Measurements from ENCODE around the gene NHSL2. TPM values are rescaled to one million over a fixed set of nuclear protein-coding genes. Genes with fewer than 3 reads are reported as not detected.

Gene NHSL2
- total and polyA plus RNA-seq, 4 donors: 1.4 to 9.9 (median 4.7) TPM

- 60 to 66% methylated on average over 6 of the region's 6 CpGs for WGBS, 2 donors
- peaks cover 0 to 36% (median 14%) of the 10 kb centered on the region in 5 donors for H3K4me1 ChIP-seq (ENCODE audit: control insufficient read depth in 5 of 5, insufficient read depth in 5 of 5, low read length in 5 of 5)
- no peak overlapping the region for H3K4me3 ChIP-seq
- no peak for TF ChIP-seq CTCF (IDR thresholded peaks at IDR 0.05; ENCODE audit: control extremely low read depth, extremely low read depth)
- DNase-seq (no peak), ATAC-seq (ENCODE audit: insufficient read depth, low FRiP score) (no peak)
- peaks cover 0 to 12% (median 9%) of the 10 kb centered on the region in 3 donors for H3K27me3 ChIP-seq (ENCODE audit: control insufficient read depth in 3 of 3, insufficient read depth in 3 of 3, low read length in 2 of 3)
- H3K27ac ChIP-seq (ENCODE audit: low read depth in 1 of 2, low read length in 1 of 2): peak overlapping the region; percentile 33 to 57
- no peaks in the 10 kb centered on the region for H3K36me3 ChIP-seq (ENCODE audit: control insufficient read depth in 4 of 4, insufficient read depth in 4 of 4, low read length in 4 of 4)
- peaks cover 0 to 6% (median 0%) of the 10 kb centered on the region in 4 donors for H3K9me3 ChIP-seq (ENCODE audit: control insufficient read depth in 4 of 4, insufficient read depth in 3 of 4, low read length in 3 of 4)
- H3K9ac ChIP-seq (ENCODE audit: insufficient read depth in 1 of 2, low read length in 2 of 2): no peak overlapping the region
Observed at GRCh38 chrX:72120837-72121236, 210.2 kb downstream of the NHSL2 start.

DNA sequence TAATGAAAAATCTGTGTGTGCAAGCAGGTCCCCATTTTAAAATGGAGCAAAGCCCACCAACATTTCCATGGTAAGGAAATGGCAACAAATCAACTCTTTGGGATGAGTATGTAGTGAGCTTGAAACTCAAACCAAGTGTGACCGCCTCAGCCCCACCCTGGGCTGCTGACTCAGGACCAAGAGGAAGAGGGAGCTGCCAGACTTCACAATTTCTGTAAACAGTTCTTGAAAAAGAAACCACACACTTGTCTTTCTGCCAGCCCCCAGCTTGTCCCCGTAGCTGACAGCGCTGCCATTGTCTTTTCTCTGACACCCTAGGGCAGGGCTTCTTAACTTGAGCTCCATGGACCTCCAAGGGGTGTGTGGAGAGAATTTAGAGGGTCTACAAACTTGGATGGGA, 210.7 kb downstream of the NHSL2 start:
- Histone ChIP-seq H3K27me3 (ENCODE audit: control insufficient read depth in 3 of 3, insufficient read depth in 3 of 3, low read length in 2 of 3) (peaks cover 0 to 12% (median 9%) of the 10 kb centered on the region in 3 donors), H3K9me3 (ENCODE audit: control insufficient read depth in 4 of 4, insufficient read depth in 3 of 4, low read length in 3 of 4) (peaks cover 0 to 6% (median 0%) of the 10 kb centered on the region in 4 donors), H3K27ac (ENCODE audit: low read depth in 1 of 2, low read length in 1 of 2) (peak overlapping the region; percentile 9 to 57), H3K4me3 (no peak overlapping the region), H3K4me1 (ENCODE audit: control insufficient read depth in 5 of 5, insufficient read depth in 5 of 5, low read length in 5 of 5) (peaks cover 0 to 40% (median 19%) of the 10 kb centered on the region in 5 donors), H3K36me3 (ENCODE audit: control insufficient read depth in 4 of 4, insufficient read depth in 4 of 4, low read length in 4 of 4) (no peaks in the 10 kb centered on the region), H3K9ac (ENCODE audit: insufficient read depth in 1 of 2, low read length in 2 of 2) (no peak overlapping the region)
- no peak for ATAC-seq (ENCODE audit: insufficient read depth, low FRiP score)
- peak; percentile 72 to 90 (median 86) for DNase-seq
- 0 to 9% methylated on average over 3 of the region's 3 CpGs for WGBS, 2 donors
- TF ChIP-seq CTCF (IDR thresholded peaks at IDR 0.05; ENCODE audit: control extremely low read depth, extremely low read depth): no peak

GRCh38 chrX:72122621-72123337, 212.1 kb downstream of the NHSL2 start:
- Histone ChIP-seq H3K4me1 (ENCODE audit: control insufficient read depth in 5 of 5, insufficient read depth in 5 of 5, low read length in 5 of 5) (peaks cover 0 to 49% (median 19%) of the 10 kb centered on the region in 5 donors), H3K36me3 (ENCODE audit: control insufficient read depth in 4 of 4, insufficient read depth in 4 of 4, low read length in 4 of 4) (no peaks in the 10 kb centered on the region), H3K4me3 (no peak overlapping the region), H3K9ac (ENCODE audit: insufficient read depth in 1 of 2, low read length in 2 of 2) (no peak overlapping the region), H3K9me3 (ENCODE audit: control insufficient read depth in 4 of 4, insufficient read depth in 3 of 4, low read length in 3 of 4) (peaks cover 0 to 6% (median 0%) of the 10 kb centered on the region in 4 donors), H3K27ac (ENCODE audit: low read depth in 1 of 2, low read length in 1 of 2) (peak overlapping the region; percentile 58 to 76), H3K27me3 (ENCODE audit: control insufficient read depth in 3 of 3, insufficient read depth in 3 of 3, low read length in 2 of 3) (peaks cover 0 to 8% (median 8%) of the 10 kb centered on the region in 3 donors)
- no peak for ATAC-seq (ENCODE audit: insufficient read depth, low FRiP score)
- peak in 1 of 3 donors; percentile 50 for DNase-seq
- 69 to 79% methylated on average over 6 of the region's 6 CpGs for WGBS, 2 donors
- no peak for TF ChIP-seq CTCF (IDR thresholded peaks at IDR 0.05; ENCODE audit: control extremely low read depth, extremely low read depth)
